ENCODE results near the gene NFIB.

NFIB gene

DNA sequence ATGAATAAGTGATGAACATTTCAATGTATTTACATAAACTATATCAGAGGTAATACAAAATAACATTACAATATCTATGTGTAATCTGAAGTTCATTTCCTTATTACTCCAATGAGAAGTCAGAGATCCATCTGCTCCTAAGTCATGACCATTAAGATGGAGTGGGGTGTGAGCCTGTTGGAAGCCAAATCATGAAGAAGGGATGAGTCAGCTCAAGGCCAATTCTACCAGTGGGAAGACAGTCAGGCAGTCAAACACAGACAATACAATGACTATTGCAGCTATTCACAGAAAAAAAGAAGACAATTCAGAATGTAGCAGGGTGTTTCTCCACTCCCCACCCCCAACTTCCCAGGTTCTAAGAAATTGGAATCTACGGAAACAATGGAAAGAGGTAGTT is 155.0 kb downstream of the NFIB start:
- no peak for DNase-seq (ENCODE audit: low read depth in 4 of 4, low spot score in 1 of 4)

DNA sequence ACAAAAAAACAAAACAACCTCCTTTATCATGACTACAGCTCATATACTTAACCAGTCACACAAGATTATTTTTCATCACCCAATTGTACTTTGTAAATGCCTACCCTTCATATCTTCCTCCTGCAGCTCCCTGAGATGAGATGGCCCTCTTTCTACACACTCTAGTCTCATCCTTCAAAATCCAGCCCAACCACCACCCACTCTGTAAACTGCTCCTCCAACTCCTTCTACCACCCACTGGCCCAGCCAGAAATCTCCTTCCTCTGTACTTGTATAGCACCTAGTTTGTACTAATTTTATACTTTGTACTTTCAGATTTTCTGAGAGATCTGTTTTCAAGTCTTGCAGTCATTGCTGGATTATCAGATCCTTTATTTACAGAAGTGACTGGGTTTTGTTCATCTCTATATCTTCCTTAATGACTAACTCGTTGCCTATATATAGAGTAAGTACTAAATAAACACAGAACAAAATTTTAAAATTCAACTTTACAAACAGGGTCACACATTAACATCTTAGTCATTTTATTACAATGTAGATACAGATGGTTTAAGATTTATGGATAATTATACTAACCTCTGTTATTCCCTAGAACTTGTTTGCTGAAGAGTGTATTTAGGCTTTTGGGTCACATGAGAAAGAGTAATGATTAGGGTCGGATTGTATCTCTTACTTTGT is 155.7 kb downstream of the NFIB start:
- DNase-seq (ENCODE audit: low read depth in 4 of 4, low spot score in 1 of 4) = no peak

DNA sequence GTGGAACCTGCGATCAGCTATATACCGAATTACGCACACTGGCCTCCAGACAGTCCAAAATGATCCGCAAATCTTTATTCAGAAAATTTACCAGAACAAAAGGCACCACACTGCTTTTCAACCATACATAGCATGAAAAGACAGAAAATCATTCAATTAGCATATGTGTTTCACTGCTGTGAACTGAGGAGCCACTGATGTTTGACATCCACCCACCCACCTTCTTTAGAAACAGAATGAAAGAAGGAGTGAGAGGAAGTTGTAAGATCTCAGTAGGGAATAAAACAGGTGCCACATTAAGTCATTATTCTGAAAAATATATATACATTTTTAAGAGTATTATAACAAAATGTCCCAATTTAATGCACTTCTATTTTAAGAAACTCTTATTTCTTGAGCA is 156.8 kb downstream of the NFIB start:
- no peak for DNase-seq (ENCODE audit: low read depth in 4 of 4, low spot score in 1 of 4)

DNA sequence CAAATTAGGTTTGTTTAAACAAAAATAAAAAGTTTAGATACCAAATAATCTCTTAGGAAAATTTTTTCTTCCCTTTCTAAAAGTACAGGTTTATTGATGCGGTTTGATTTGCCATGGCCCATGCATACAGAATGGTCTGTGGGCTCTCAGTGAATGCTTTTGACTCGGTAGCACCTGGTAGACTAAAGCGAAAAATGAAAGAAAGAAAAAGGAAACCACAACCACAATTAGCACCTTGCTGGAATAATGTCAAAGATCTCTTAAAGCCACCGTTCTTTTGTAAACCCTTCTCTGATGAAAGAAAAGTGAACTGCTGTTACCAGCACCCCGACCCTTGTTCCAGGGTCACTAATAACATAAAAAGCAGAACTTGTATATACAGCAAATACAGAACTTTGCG is 157.9 kb downstream of the NFIB start:
- DNase-seq (ENCODE audit: low read depth in 4 of 4, low spot score in 1 of 4) = no peak

DNA sequence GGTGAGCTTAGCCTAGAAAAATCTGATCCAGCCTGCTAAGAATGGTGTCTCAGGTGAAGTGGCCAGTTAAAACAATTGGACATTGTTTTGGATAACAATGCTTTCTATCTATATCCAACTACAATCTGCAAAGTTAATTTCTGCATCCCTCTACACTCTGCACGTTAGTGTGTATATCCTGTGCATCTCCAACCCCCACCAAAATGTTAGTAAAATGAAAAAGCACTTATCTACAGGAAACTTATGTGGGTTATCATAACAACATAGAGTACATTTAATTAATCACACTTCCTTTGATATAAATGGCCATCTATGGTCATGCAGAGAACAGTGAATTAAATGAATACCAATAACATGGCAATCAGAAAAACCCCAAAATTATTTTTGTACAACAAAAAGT is 158.7 kb downstream of the NFIB start:
- DNase-seq (ENCODE audit: low read depth in 4 of 4, low spot score in 1 of 4) = no peak

DNA sequence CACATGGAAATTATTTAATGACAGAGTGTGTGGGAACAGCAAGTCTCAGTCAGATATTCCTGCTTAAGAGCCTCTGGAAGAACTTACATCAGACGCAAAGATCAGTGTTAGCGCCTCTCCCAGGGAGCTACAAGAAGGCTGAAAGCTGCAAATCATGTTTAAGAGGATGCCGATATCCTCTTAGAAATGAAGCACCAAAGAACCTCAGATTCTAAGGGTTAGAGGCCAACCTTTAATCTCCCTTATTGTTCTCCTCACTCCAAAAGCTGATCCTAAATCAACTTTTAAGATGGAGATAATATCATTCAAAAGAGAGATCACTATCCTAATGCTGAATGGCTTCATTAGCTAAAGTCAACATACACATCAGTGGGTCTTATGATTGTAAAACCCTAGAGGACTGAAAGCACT is 160.6 kb downstream of the NFIB start:
- no peak for DNase-seq (ENCODE audit: low read depth in 4 of 4, low spot score in 1 of 4)

DNA sequence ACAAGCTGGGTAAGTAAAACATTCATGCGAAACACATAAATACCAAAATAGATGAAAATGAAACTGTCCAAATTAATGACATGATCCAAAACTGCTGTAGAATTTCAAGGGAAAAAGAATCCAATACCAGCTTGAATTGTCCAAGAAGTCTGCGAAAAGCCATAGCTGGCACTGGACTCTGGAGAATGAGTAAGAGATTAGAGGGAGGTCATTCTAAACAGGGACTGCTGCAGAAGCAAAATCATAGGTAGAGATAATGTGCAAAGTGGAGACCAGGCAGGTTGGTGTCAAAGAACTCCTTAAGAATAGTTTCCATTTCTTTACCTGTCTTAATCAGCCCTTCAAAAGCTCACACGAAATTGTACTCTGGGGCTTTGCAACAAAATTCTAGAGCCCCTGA is 162.5 kb downstream of the NFIB start:
- DNase-seq (ENCODE audit: low read depth in 4 of 4, low spot score in 1 of 4) = no peak

DNA sequence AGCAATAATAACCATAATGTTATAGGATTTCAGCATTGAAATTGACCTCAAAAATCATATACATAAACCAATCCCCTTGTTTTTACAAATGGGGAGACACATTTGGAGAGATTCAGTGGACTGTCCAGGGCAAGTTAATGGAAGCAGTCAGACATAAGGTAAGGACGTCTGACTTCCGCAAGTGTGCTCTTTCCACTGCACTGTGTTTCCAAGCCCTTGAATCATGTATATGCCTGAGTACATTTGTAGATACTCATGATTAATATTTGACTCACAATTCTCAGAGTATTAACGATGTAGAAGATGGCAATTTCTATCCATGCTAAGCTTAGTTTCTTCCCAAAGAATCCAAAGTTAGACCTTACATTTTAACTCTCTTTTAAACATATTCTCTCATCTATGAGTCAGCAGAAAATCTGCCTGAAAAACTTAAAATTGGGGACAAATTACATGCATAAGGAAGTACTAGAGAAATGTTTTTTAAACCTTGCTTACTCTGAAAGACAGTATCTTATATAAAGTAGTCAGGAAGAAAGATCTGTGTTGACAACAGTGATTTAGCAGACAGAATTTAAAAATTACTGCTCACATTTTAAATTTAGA is 165.3 kb downstream of the NFIB start:
- no peak for DNase-seq (ENCODE audit: low read depth in 4 of 4, low spot score in 1 of 4)

DNA sequence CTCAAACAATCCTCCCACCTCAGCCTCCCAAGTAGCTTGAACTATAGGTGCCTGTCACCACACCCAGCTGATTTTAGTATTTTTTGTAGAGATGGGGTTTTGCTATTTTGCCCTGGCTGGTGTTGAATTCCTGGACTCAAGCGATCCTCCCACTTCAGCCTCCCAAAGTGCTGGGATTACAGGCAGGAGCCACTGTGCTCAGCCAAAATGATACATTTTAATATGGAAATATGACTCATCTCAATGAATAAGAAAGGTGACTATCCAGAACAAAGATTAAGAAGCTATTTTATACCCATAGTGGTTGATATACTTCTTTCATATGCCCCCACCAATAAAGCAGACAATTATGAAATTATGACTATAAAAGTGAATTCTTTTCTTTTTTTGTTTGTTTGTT is 166.2 kb downstream of the NFIB start:
- DNase-seq (ENCODE audit: low read depth in 4 of 4, low spot score in 1 of 4) = no peak

DNA sequence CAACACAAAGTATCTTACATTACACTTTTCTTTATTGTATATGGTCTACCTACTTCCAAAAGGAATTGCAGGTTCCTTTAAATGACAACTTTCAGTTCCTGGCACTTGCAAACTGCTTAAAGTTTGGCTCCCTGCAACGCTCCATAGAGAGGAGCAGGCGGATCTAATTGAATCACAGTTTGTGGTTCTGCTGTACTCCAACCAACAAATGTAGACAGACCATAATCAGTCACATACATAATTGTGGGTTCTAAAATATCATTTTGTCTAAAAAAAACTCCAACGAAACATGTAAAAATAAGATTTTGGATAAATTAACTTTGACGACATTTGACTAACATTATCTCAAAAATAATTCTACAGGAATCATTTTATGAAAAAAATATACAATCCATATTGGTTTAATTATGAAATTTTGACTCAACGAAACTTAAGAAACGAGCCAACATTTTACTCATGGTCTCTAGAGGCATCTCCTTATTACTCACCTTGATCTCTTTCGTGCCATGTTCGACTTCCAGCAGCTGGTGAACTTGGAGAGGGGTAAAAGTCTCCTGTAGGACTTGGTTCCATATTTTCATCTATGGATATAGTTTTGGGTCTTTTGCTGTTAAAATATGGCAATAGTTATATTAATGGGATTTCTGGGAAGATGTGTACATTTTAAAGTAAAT is 167.6 kb downstream of the NFIB start:
- no peak for DNase-seq (ENCODE audit: low read depth in 4 of 4, low spot score in 1 of 4)

DNA sequence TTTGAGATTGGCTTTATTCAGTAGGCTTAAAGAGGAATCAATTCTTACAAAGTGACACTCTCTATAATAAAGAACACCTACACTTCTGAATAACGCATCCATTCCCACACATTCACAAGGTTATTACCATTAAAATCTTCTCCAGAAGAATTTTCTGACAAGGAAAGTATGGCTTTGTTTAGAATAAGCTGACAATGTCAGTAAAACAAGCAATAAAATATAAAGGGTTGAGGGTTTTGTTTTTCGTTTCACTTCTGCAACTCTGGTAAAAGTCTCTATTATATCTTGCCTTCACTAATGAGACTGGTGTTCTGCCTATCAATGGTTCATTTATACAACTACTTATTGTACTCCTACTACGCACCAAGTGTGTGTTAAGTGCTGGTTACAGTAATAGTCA is 169.7 kb downstream of the NFIB start:
- DNase-seq (ENCODE audit: low read depth in 4 of 4, low spot score in 1 of 4) = no peak

DNA sequence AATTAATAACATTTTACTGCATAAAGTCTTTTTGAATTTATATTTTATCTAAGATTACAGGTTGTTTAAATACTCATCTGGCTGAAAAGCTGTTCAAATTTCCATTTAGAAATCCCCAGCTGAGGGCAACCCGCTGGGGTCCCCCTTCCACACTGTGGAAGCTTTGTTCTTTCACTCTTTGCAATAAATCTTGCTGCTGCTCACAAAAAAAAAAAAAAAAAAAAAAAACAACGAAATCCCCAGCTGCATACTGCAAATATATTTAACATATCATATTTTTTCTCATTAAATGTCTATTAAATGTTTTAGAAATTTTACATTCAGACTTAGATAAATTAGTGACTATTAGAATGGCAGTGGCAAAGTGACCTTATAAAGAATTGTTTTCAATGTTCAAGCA is 172.2 kb downstream of the NFIB start:
- DNase-seq (ENCODE audit: low read depth in 4 of 4, low spot score in 1 of 4) = no peak

DNA sequence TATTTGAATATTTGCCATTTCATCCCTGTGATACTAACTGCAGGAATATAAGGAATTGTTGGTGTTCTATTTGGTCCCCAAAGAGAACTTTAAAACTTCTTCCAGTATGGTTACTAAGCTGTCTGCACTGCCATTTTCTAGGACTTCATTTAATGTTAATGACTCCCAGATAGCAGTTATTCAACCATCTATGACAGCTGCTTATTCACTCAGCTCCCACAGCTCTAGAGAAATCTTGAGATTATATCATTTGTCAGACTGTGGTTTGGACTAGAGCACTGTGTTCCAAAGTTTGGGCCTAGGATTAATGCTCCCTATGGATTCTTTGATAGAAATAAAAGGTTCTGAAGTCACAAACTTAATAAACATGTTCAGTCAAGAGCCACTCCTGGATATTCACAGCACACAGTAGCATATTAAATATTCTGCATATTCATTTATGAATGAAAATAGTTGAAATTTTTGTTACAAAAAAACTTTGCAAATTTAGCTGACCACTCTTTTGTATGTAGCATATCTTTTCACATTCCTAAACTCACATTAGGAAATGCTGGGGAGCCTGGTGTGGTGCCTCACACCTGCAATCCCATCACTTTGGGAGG is 173.7 kb downstream of the NFIB start:
- DNase-seq (ENCODE audit: low read depth in 4 of 4, low spot score in 1 of 4) = no peak

DNA sequence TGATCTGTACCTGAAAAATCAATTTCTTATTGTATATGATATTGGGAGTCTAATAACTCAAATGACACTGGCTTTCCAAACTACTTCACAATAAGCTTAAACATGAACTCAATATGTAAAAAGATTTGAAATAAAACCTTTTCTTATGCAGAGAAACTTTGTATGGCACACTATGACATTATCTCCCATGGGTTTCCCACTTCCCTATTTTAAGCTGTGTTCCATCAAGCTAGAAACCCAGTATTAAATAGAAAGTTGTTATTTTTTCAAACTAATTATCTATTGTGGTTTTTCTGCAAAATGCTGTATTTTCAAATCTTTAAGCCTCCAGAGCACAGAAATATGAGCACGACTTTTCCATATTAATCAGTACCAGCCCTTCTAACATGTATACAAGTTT is 174.7 kb downstream of the NFIB start:
- no peak for DNase-seq (ENCODE audit: low read depth in 4 of 4, low spot score in 1 of 4)

DNA sequence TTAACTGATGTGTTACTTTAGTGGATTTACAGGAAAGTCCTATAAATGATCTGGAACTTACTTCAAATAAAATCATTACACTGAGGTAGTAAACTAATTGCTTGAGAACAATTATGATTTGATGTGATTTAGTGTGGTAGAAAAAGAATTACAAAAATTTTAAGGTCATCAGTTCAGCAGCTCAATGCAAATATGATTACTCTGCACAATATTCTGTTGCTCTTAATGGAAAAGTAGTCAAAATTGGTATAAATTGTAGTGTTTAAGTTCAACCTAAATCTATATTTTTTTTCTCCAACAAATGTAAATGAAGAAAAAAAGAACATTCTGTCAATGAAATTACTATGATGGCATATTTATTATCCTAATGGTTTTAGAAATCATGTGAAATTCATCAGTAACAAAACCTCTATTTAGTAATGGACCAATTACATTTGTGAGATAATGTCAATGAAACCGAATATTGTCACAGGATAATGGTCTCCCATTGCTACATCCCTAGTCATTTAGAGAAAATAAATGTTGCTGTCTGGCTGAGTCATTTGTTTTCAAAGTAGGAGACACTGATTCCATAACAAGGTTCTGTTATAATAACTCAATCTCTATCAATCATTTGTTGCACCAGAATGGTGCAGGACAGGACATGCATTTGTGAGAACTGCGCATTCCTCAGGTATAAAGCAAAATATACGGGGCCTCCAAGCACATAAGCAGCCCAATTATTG is 177.1 kb downstream of the NFIB start:
- DNase-seq (ENCODE audit: low read depth in 4 of 4, low spot score in 1 of 4) = no peak

DNA sequence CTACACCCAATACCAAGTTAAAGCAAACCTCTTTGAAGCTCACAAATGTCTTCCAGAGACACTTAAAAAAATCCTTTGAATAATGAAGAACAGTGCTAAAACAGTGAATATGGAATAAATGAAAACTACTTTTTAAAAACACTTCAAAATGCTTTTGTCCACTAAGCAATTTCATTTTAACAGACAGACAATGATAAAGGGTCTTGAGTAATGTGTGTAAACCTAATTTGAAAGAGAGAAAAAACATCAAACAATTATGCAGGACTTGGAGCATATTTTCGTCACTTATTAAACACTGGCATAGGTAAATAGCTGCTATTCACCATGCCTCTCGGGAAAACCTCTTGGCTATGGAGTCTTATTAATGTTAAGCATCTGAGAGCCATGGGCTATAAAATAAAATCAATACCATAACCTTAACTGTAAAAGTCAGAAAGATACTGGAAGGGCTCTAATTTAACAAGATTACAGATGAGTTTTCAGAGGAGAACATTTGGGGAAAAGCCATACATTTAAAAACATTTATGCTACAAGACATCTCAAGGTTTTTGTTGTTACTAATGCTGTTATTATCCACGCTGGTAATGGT is 177.8 kb downstream of the NFIB start:
- DNase-seq (ENCODE audit: low read depth in 4 of 4, low spot score in 1 of 4) = no peak

DNA sequence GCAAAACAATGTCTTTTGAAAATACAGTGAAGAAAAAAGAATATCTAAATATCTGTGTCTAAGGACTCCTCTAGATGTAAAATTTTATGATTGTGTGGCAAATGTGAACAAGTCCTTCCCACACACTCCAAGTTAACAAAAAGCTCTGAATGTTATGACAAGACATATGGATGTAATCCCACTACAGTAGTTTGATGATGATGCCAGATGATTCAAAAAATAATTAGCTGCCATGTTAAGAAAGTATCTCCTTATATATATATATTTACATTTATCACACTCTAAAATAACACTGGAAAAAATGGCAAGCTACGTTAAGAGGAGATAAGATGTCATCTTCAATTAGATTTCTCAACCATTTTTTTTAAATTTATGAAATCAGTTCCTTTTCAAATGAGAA is 178.5 kb downstream of the NFIB start:
- no peak for DNase-seq (ENCODE audit: low read depth in 4 of 4, low spot score in 1 of 4)

DNA sequence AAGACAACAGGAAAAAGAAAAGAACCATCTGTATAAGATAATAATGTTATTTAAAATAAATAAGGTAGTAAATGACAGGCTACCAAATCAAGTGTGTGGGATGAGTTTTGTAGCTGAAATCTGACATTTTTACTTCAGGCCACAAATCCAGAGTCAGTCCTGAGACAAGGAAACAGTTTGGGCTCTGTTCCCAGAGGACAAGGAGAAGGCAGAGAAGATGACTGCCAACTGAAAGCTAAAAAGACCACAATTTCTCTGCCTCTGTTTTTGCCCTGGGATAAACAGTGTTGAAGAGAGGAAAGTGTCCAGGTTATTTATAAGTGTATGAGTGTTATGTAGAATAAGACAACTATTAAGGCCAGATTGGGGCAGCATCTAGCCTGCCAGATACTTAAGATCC is 180.5 kb downstream of the NFIB start:
- no peak for DNase-seq (ENCODE audit: low read depth in 4 of 4, low spot score in 1 of 4)

DNA sequence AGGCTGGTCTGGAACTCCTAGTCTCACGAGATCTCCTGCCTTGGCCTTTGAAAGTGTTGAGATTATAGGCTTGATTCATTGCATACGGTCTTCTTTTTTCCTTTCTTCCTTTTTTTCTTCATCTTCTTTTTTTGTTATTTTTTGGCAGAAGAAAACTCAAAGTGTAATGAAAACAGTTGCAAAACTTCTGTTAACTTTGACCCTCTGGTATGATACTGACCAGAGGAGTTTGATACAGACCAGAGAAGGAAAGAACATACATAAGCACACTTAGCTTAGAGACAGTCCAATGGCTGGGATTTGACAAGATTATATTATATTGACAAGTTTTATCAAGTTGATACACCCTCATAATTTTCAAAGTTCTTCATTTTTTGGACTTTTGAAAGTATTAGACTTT is 181.2 kb downstream of the NFIB start:
- DNase-seq (ENCODE audit: low read depth in 4 of 4, low spot score in 1 of 4) = no peak

DNA sequence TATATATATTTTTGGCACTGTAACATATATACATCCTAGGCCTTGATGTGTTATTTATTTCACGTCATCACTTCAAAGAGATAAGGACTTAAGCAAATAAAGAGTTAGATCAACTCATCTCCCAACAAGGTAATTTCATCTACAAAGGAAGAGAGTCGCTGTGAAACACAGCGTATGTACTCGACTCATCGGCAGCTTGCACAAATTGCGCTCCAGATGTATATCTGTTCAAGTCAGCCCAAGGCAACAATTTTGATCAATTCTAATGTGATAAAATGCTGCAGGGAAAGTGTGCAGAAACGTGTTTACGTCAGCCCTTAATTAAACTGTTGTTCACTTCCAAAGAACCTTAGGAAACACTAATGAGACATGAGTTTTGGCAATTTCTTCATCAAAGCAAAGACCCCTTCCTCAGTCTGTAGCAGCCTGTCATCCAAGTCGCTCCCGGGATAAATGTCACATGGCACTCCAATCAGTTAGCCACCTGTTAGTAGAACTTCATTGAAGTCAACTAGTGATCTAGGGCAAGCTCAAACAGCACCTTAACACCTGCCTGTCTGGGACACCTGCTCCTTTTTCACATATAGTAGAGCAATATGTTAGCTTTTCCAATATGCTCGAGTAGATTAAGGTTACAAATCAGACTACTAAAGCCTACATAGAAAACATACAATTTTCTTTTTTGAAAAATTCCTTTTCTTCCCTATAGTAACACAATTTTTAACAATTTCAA is 182.4 kb downstream of the NFIB start:
- no peak for DNase-seq (ENCODE audit: low read depth in 4 of 4, low spot score in 1 of 4)

DNA sequence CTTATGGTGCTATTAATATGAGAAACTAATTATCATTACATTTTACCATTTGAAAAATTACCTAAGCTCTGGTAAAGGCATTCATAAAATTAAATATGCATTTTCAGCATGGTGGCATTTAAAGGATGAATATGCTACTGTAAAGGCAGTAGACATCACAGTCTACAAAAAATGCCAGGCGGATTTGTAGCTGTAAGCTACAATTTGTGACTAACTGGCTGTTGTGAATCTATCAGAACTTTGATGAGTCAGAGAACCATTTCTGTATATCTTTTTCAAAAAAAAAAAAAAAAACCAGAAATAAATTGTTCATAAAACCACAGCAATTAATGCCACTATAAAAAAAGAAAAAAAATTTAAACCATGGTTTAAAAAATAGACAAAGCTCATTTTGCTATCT is 186.3 kb downstream of the NFIB start:
- DNase-seq (ENCODE audit: low read depth in 4 of 4, low spot score in 1 of 4) = no peak
